ENCODE results near the gene LRIG3. TPM values are rescaled to one million over a fixed set of nuclear protein-coding genes. Genes with fewer than 3 reads are reported as not detected.

Gene LRIG3
- polyA plus RNA-seq (2013, experiment 1 of 4) = 33.9 TPM
- polyA plus RNA-seq (2013, experiment 2 of 4) = 31.2 TPM
- polyA plus RNA-seq (2013, experiment 3 of 4) = 29.2 TPM
- 35.5 TPM for polyA plus RNA-seq (2013, experiment 4 of 4)

- peak within 1 kb of the TSS; percentile 80 for H3K27ac ChIP-seq (ENCODE audit: insufficient read depth, low read depth, low read length, poor library complexity, severe bottlenecking)
- H3K4me3 ChIP-seq (ENCODE audit: insufficient read depth, low read depth, low read length) = peak within 1 kb of the TSS; percentile 86
- no peaks in the 10 kb centered on the region for H3K36me3 ChIP-seq (ENCODE audit: control insufficient read depth, insufficient read depth, low read length)
- peaks cover 4% of the 10 kb centered on the region for H3K4me1 ChIP-seq (ENCODE audit: control insufficient read depth, insufficient read depth, low read length)
- H3K9me3 ChIP-seq (ENCODE audit: control insufficient read depth, low read length) = no peaks in the 10 kb centered on the region
- no peaks in the 10 kb centered on the region for H3K27me3 ChIP-seq (ENCODE audit: control insufficient read depth, insufficient read depth, low read length, poor library complexity, severe bottlenecking)
- WGBS, 2 experiments = 1% methylated on average over 80 of the region's 80 CpGs
Observed at GRCh38 chr12:58920102-58920960, at the start of gene LRIG3. TSS of gene LRIG3 (minus strand) at chr12:58920504. CDS start at chr12:58920235, 269 bp downstream.

- H3K36me3 ChIP-seq (ENCODE audit: control insufficient read depth, insufficient read depth, low read length) = no peaks in the 10 kb centered on the region
- H3K27ac ChIP-seq (ENCODE audit: insufficient read depth, low read depth, low read length, poor library complexity, severe bottlenecking) = no peak overlapping the region
- no peak overlapping the region for H3K4me3 ChIP-seq (ENCODE audit: insufficient read depth, low read depth, low read length)
- no peaks in the 10 kb centered on the region for H3K27me3 ChIP-seq (ENCODE audit: control insufficient read depth, insufficient read depth, low read length, poor library complexity, severe bottlenecking)
- WGBS, 2 experiments = 80 to 92% methylated on average over 2 of the region's 2 CpGs
- H3K9me3 ChIP-seq (ENCODE audit: control insufficient read depth, low read length) = no peaks in the 10 kb centered on the region
- H3K4me1 ChIP-seq (ENCODE audit: control insufficient read depth, insufficient read depth, low read length) = no peaks in the 10 kb centered on the region
Observed at GRCh38 chr12:58969237-58969636, 48.9 kb upstream of the LRIG3 start.

- H3K36me3 ChIP-seq (ENCODE audit: control insufficient read depth, insufficient read depth, low read length) = no peaks in the 10 kb centered on the region
- no peaks in the 10 kb centered on the region for H3K4me1 ChIP-seq (ENCODE audit: control insufficient read depth, insufficient read depth, low read length)
- no peak overlapping the region for H3K4me3 ChIP-seq (ENCODE audit: insufficient read depth, low read depth, low read length)
- H3K9me3 ChIP-seq (ENCODE audit: control insufficient read depth, low read length) = no peaks in the 10 kb centered on the region
- 96 to 100% methylated on average over 4 of the region's 4 CpGs for WGBS, 2 experiments
- H3K27me3 ChIP-seq (ENCODE audit: control insufficient read depth, insufficient read depth, low read length, poor library complexity, severe bottlenecking) = no peaks in the 10 kb centered on the region
- no peak overlapping the region for H3K27ac ChIP-seq (ENCODE audit: insufficient read depth, low read depth, low read length, poor library complexity, severe bottlenecking)
Observed at GRCh38 chr12:58967561-58967960, 47.3 kb upstream of the LRIG3 start.

GRCh38 chr12:58966939-58967338, 46.6 kb upstream of the LRIG3 start:
- no peaks in the 10 kb centered on the region for H3K36me3 ChIP-seq (ENCODE audit: control insufficient read depth, insufficient read depth, low read length)
- H3K4me1 ChIP-seq (ENCODE audit: control insufficient read depth, insufficient read depth, low read length) = no peaks in the 10 kb centered on the region
- no peaks in the 10 kb centered on the region for H3K9me3 ChIP-seq (ENCODE audit: control insufficient read depth, low read length)
- WGBS, 2 experiments = 99 to 100% methylated on average over 2 of the region's 2 CpGs
- H3K27me3 ChIP-seq (ENCODE audit: control insufficient read depth, insufficient read depth, low read length, poor library complexity, severe bottlenecking) = no peaks in the 10 kb centered on the region
- H3K27ac ChIP-seq (ENCODE audit: insufficient read depth, low read depth, low read length, poor library complexity, severe bottlenecking) = no peak overlapping the region
- no peak overlapping the region for H3K4me3 ChIP-seq (ENCODE audit: insufficient read depth, low read depth, low read length)

- Histone ChIP-seq H3K36me3 (ENCODE audit: control insufficient read depth, insufficient read depth, low read length) (no peaks in the 10 kb centered on the region), H3K4me3 (ENCODE audit: insufficient read depth, low read depth, low read length) (no peak overlapping the region), H3K27me3 (ENCODE audit: control insufficient read depth, insufficient read depth, low read length, poor library complexity, severe bottlenecking) (no peaks in the 10 kb centered on the region), H3K9me3 (ENCODE audit: control insufficient read depth, low read length) (no peaks in the 10 kb centered on the region), H3K4me1 (ENCODE audit: control insufficient read depth, insufficient read depth, low read length) (peaks cover 6% of the 10 kb centered on the region), H3K27ac (ENCODE audit: insufficient read depth, low read depth, low read length, poor library complexity, severe bottlenecking) (no peak overlapping the region)
- 95 to 96% methylated on average over 2 to 3 of the region's 3 CpGs for WGBS, 2 experiments
Observed at GRCh38 chr12:58965568-58965967, 45.3 kb upstream of the LRIG3 start.

- no peaks in the 10 kb centered on the region for H3K36me3 ChIP-seq (ENCODE audit: control insufficient read depth, insufficient read depth, low read length)
- no peak overlapping the region for H3K27ac ChIP-seq (ENCODE audit: insufficient read depth, low read depth, low read length, poor library complexity, severe bottlenecking)
- no peaks in the 10 kb centered on the region for H3K27me3 ChIP-seq (ENCODE audit: control insufficient read depth, insufficient read depth, low read length, poor library complexity, severe bottlenecking)
- peaks cover 6% of the 10 kb centered on the region for H3K4me1 ChIP-seq (ENCODE audit: control insufficient read depth, insufficient read depth, low read length)
- H3K4me3 ChIP-seq (ENCODE audit: insufficient read depth, low read depth, low read length) = no peak overlapping the region
- WGBS, 2 experiments = 86 to 95% methylated on average over 1 of the region's 1 CpG
- H3K9me3 ChIP-seq (ENCODE audit: control insufficient read depth, low read length) = no peaks in the 10 kb centered on the region
Observed at GRCh38 chr12:58963844-58964243, 43.5 kb upstream of the LRIG3 start.

- no peaks in the 10 kb centered on the region for H3K36me3 ChIP-seq (ENCODE audit: control insufficient read depth, insufficient read depth, low read length)
- H3K9me3 ChIP-seq (ENCODE audit: control insufficient read depth, low read length) = no peaks in the 10 kb centered on the region
- H3K27ac ChIP-seq (ENCODE audit: insufficient read depth, low read depth, low read length, poor library complexity, severe bottlenecking) = no peak overlapping the region
- H3K27me3 ChIP-seq (ENCODE audit: control insufficient read depth, insufficient read depth, low read length, poor library complexity, severe bottlenecking) = no peaks in the 10 kb centered on the region
- H3K4me3 ChIP-seq (ENCODE audit: insufficient read depth, low read depth, low read length) = no peak overlapping the region
- H3K4me1 ChIP-seq (ENCODE audit: control insufficient read depth, insufficient read depth, low read length) = peaks cover 10% of the 10 kb centered on the region
- WGBS, 2 experiments = 95 to 100% methylated on average over 3 to 4 of the region's 4 CpGs
Observed at GRCh38 chr12:58961906-58962305, 41.6 kb upstream of the LRIG3 start.

- Histone ChIP-seq H3K9me3 (ENCODE audit: control insufficient read depth, low read length) (no peaks in the 10 kb centered on the region), H3K4me3 (ENCODE audit: insufficient read depth, low read depth, low read length) (no peak overlapping the region), H3K36me3 (ENCODE audit: control insufficient read depth, insufficient read depth, low read length) (no peaks in the 10 kb centered on the region), H3K4me1 (ENCODE audit: control insufficient read depth, insufficient read depth, low read length) (peaks cover 16% of the 10 kb centered on the region), H3K27me3 (ENCODE audit: control insufficient read depth, insufficient read depth, low read length, poor library complexity, severe bottlenecking) (no peaks in the 10 kb centered on the region), H3K27ac (ENCODE audit: insufficient read depth, low read depth, low read length, poor library complexity, severe bottlenecking) (no peak overlapping the region)
- 70 to 73% methylated on average over 3 of the region's 3 CpGs for WGBS, 2 experiments
Observed at GRCh38 chr12:58961166-58961565, 40.9 kb upstream of the LRIG3 start.

- Histone ChIP-seq H3K27me3 (ENCODE audit: control insufficient read depth, insufficient read depth, low read length, poor library complexity, severe bottlenecking) (no peaks in the 10 kb centered on the region), H3K27ac (ENCODE audit: insufficient read depth, low read depth, low read length, poor library complexity, severe bottlenecking) (no peak overlapping the region), H3K36me3 (ENCODE audit: control insufficient read depth, insufficient read depth, low read length) (no peaks in the 10 kb centered on the region), H3K4me1 (ENCODE audit: control insufficient read depth, insufficient read depth, low read length) (peaks cover 18% of the 10 kb centered on the region), H3K9me3 (ENCODE audit: control insufficient read depth, low read length) (no peaks in the 10 kb centered on the region), H3K4me3 (ENCODE audit: insufficient read depth, low read depth, low read length) (no peak overlapping the region)
- 91% methylated on average over 1 of the region's 1 CpG; no CpG with 5 or more reads in 1 of the 2 experiments for WGBS, 2 experiments
Observed at GRCh38 chr12:58959639-58960300, 39.5 kb upstream of the LRIG3 start.

- no peak overlapping the region for H3K27ac ChIP-seq (ENCODE audit: insufficient read depth, low read depth, low read length, poor library complexity, severe bottlenecking)
- no peaks in the 10 kb centered on the region for H3K36me3 ChIP-seq (ENCODE audit: control insufficient read depth, insufficient read depth, low read length)
- H3K27me3 ChIP-seq (ENCODE audit: control insufficient read depth, insufficient read depth, low read length, poor library complexity, severe bottlenecking) = no peaks in the 10 kb centered on the region
- peaks cover 18% of the 10 kb centered on the region for H3K4me1 ChIP-seq (ENCODE audit: control insufficient read depth, insufficient read depth, low read length)
- 88 to 90% methylated on average over 3 to 4 of the region's 4 CpGs for WGBS, 2 experiments
- no peaks in the 10 kb centered on the region for H3K9me3 ChIP-seq (ENCODE audit: control insufficient read depth, low read length)
- H3K4me3 ChIP-seq (ENCODE audit: insufficient read depth, low read depth, low read length) = no peak overlapping the region
Observed at GRCh38 chr12:58957298-58957697, 37.0 kb upstream of the LRIG3 start.
